Trophoblast cell (in vitro differentiated cells and primary cell): ENCODE measurements around the gene ANKRD61.

ENCODE experiments used
- DNase-seq, 2 donors: peaks; one replicate each; pipeline ENCODE4 v3.0.0-alpha.2; 2016
- H2AFZ ChIP-seq: 2 replicates; pipeline ENCODE4 v1.6.1; 2013; ENCODE audit warnings: low read length, moderate library complexity, mild to moderate bottlenecking; ENCODE audit not compliant: insufficient read depth, poor library complexity
- H2AK5ac ChIP-seq: 2 replicates; pipeline ENCODE4 v1.6.1; 2013; ENCODE audit warnings: mild to moderate bottlenecking, low read length
- H2BK120ac ChIP-seq: 2 replicates; pipeline ENCODE4 v1.6.1; 2013; ENCODE audit warnings: low read length, mild to moderate bottlenecking, moderate library complexity; ENCODE audit not compliant: insufficient read depth, poor library complexity
- H2BK12ac ChIP-seq: 2 replicates; pipeline ENCODE4 v1.6.1; 2013; ENCODE audit warnings: mild to moderate bottlenecking, low read length, moderate library complexity
- H2BK5ac ChIP-seq: 2 replicates; pipeline ENCODE4 v1.6.1; 2013; ENCODE audit warnings: low read length, low read depth, moderate library complexity, mild to moderate bottlenecking; ENCODE audit not compliant: poor library complexity
- H3K14ac ChIP-seq: 2 replicates; pipeline ENCODE4 v1.6.1; 2013; ENCODE audit warnings: mild to moderate bottlenecking, low read length
- H3K18ac ChIP-seq: 2 replicates; pipeline ENCODE4 v1.6.1; 2013; ENCODE audit warnings: mild to moderate bottlenecking, low read length
- H3K23ac ChIP-seq: 2 replicates; pipeline ENCODE4 v1.6.1; 2013; ENCODE audit warnings: low read length
- H3K27ac ChIP-seq: 2 replicates; pipeline ENCODE4 v1.5.1; 2013; ENCODE audit warnings: low read depth, mild to moderate bottlenecking, inconsistent platforms, low read length, moderate library complexity
- H3K27me3 ChIP-seq: 2 replicates; pipeline ENCODE4 v1.6.1; 2013; ENCODE audit warnings: inconsistent platforms, mild to moderate bottlenecking, low read length, moderate library complexity; ENCODE audit not compliant: insufficient read depth
- H3K36me3 ChIP-seq, 2 experiments: 1 replicate in 1 of 2; 2 replicates in 1 of 2; pipeline ENCODE4 v1.6.1; 2013; ENCODE audit warnings: low read length in 2 of 2, mild to moderate bottlenecking in 2 of 2, moderate library complexity in 1 of 2; ENCODE audit not compliant: insufficient read depth in 2 of 2, control insufficient read depth in 1 of 2
- H3K4ac ChIP-seq: 2 replicates; pipeline ENCODE4 v1.6.1; 2013; ENCODE audit warnings: low read depth, mild to moderate bottlenecking, low read length, moderate library complexity
- H3K4me1 ChIP-seq, 2 experiments: 1 replicate in 1 of 2; 2 replicates in 1 of 2; pipeline ENCODE4 v1.6.1; 2013; ENCODE audit warnings: low read length in 2 of 2, mild to moderate bottlenecking in 2 of 2, moderate library complexity in 1 of 2; ENCODE audit not compliant: insufficient read depth in 2 of 2, control insufficient read depth in 1 of 2
- H3K4me2 ChIP-seq: 2 replicates; pipeline ENCODE4 v1.6.1; 2013; ENCODE audit warnings: inconsistent platforms, mild to moderate bottlenecking, low read length, moderate library complexity
- H3K4me3 ChIP-seq: 2 replicates; pipeline ENCODE4 v1.5.1; 2013; ENCODE audit warnings: mild to moderate bottlenecking, low read depth, low read length, inconsistent platforms
- H3K79me1 ChIP-seq: one replicate; pipeline ENCODE4 v1.6.1; 2013; ENCODE audit warnings: low read length
- H3K79me2 ChIP-seq: 2 replicates; pipeline ENCODE4 v1.6.1; 2013; ENCODE audit warnings: low read length, mild to moderate bottlenecking; ENCODE audit not compliant: control insufficient read depth, insufficient read depth, poor library complexity
- H3K9ac ChIP-seq: 2 replicates; pipeline ENCODE4 v1.6.1; 2013; ENCODE audit warnings: mild to moderate bottlenecking, low read length
- H3K9me3 ChIP-seq: 2 replicates; pipeline ENCODE4 v1.6.1; 2013; ENCODE audit warnings: low read depth, mild to moderate bottlenecking, control low read depth, inconsistent platforms, low read length; ENCODE audit not compliant: insufficient read depth
- H4K12ac ChIP-seq: 2 replicates; pipeline ENCODE4 v1.6.1; 2013; ENCODE audit warnings: low read depth, mild to moderate bottlenecking, low read length, moderate library complexity
- H4K8ac ChIP-seq: 2 replicates; pipeline ENCODE4 v1.6.1; 2013; ENCODE audit warnings: low read depth, mild to moderate bottlenecking, low read length, moderate library complexity
- H4K91ac ChIP-seq: one replicate; pipeline ENCODE4 v1.6.1; 2013; ENCODE audit warnings: low read depth, mild to moderate bottlenecking, low read length, moderate library complexity
- WGBS: extraction: QIAGEN DNeasy Blood & Tissue Kit; methylation state at CpG from one replicate; pipeline ENCODE4 v1.1.7; 2013; ENCODE audit warnings: missing lambda C conversion rate; ENCODE audit not compliant: insufficient read length, insufficient coverage; ENCODE audit errors: extremely low coverage; 5-methylcytosine and 5-hydroxymethylcytosine counted together

The ANKRD61 gene

DNA sequence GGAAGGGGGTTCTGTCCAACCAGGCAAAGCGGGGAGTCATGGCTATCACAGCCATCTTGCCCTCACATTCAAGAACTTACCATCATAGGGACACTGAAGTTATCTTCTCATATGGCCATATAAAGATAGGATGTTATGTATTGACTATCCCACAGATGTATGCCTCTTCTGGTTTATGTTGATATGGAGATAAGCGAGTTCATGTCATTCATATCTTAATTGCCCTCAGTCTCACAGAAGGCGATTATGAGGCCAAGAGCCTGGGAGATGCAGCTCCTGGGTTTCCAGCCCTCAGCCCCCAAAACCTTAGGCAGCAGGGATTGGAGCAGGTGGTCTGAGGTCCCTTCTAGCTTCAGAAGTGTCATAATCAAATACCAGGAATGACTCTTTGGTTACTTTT is 8.5 kb upstream of the ANKRD61 start:
- Histone ChIP-seq H2BK120ac (no peak overlapping the region), H4K8ac (no peak overlapping the region), H3K23ac (no peak overlapping the region), H2BK12ac (no peak overlapping the region), H4K91ac (no peak overlapping the region), H3K9me3 (no peaks in the 10 kb centered on the region), H3K4ac (no peak overlapping the region), H3K4me3 (no peak overlapping the region), H2BK5ac (no peak overlapping the region), H3K18ac (no peak overlapping the region), H2AK5ac (no peak overlapping the region), H4K12ac (no peak overlapping the region), H3K79me1 (no peaks in the 10 kb centered on the region), H3K36me3 (peaks cover 51 to 69% of the 10 kb centered on the region in 2 experiments), H3K14ac (no peak overlapping the region), H3K4me1 (peaks cover 4 to 14% of the 10 kb centered on the region in 2 experiments), H3K27me3 (no peaks in the 10 kb centered on the region), H2AFZ (no peak overlapping the region), H3K4me2 (no peak overlapping the region), H3K9ac (no peak overlapping the region), H3K27ac (no peak overlapping the region), H3K79me2 (no peaks in the 10 kb centered on the region)
- DNase-seq: no peak
- no CpG with 5 or more reads among the region's 3 CpGs for whole genome bisulfite sequencing

DNA sequence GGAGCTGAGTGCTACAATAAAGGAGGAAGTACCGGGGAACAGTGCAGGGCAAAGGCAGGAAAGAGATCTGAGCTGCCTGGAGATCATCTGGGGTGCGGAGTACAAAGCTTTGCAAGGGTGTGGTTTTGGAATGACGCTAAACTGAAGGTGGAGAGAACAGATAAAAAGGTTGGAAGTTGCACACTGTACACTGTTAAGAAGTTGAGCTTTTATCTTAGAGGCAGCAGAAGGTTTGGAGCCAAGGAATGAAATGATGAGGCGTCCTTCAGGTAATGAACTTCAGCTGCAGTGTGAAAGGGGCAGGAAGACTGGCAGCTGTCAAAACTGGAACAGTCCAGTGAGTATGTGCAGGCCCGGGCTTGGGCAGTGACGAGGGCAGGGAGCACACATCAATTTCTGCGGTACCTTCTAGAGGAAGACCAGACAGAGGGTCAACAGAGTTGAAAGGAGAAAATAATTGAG is 7.2 kb upstream of the ANKRD61 start:
- no peak overlapping the region for H2BK5ac ChIP-seq
- H3K79me2 ChIP-seq: no peaks in the 10 kb centered on the region
- H4K91ac ChIP-seq: no peak overlapping the region
- no peak overlapping the region for H3K9ac ChIP-seq
- H3K9me3 ChIP-seq: no peaks in the 10 kb centered on the region
- no peak overlapping the region for H3K23ac ChIP-seq
- H3K79me1 ChIP-seq: no peaks in the 10 kb centered on the region
- no peak overlapping the region for H3K27ac ChIP-seq
- no peak overlapping the region for H3K14ac ChIP-seq
- no peak overlapping the region for H4K8ac ChIP-seq
- no peak overlapping the region for H2BK12ac ChIP-seq
- no peak overlapping the region for H2AFZ ChIP-seq
- H4K12ac ChIP-seq: no peak overlapping the region
- H3K27me3 ChIP-seq: no peaks in the 10 kb centered on the region
- no peak for DNase-seq
- WGBS: no CpG with 5 or more reads among the region's 7 CpGs
- no peak overlapping the region for H3K4me2 ChIP-seq
- H3K4me1 ChIP-seq: peaks cover 4 to 12% of the 10 kb centered on the region in 2 experiments
- no peak overlapping the region for H2BK120ac ChIP-seq
- H3K4me3 ChIP-seq: no peak overlapping the region
- no peak overlapping the region for H2AK5ac ChIP-seq
- H3K4ac ChIP-seq: no peak overlapping the region
- H3K18ac ChIP-seq: no peak overlapping the region
- peaks cover 51 to 70% of the 10 kb centered on the region in 2 experiments for H3K36me3 ChIP-seq

DNA sequence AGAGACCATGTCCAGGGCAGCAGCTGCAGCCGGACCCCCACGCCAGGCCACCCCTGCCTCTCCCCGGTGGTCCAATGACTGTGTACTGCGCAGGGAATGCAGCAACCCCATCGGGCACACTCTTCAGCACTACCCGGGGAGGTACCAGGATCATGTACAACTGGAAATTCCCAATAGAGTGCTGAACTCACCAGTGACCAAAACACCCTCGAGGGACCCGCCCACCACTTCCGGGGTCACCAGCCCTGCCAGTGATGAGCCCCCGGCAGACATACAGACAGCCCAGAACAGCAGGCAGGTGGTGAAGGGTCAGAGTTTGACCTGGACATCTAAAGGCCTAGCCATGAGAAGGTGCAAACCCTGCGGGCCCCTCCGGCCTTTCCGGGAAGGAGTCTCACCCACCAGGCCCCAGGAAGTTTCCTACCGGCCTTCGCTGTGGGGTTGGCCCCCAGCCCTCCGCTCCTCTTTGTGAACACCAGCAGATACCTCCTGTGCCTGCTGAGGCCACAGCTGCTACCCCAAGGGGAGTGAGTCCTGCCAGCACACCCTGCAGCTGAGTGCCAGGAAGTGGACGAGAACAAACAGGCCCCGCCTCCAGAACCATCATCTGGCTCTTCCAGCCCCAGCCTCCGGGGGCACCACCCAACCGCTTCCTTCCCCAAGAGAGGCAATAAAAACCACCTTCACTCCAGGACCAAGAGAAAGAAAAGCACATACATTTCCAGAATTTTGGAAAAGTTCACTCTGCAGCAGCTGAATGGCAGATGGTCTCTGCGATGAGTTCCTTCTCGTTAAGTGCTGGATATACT is 5.0 kb upstream of the ANKRD61 start:
- Histone ChIP-seq H3K4me1 (peaks cover 0 to 3% of the 10 kb centered on the region in 2 experiments), H3K4me3 (no peak overlapping the region), H3K79me2 (no peaks in the 10 kb centered on the region), H3K27ac (no peak overlapping the region), H3K4me2 (no peak overlapping the region), H2BK5ac (no peak overlapping the region), H3K14ac (no peak overlapping the region), H2AFZ (no peak overlapping the region), H4K91ac (no peak overlapping the region), H2AK5ac (no peak overlapping the region), H3K18ac (peak overlapping the region; percentile 29), H2BK12ac (peak overlapping the region; percentile 33), H4K12ac (peak overlapping the region; percentile 59), H3K36me3 (peaks cover 56 to 76% of the 10 kb centered on the region in 2 experiments), H2BK120ac (no peak overlapping the region), H3K9ac (no peak overlapping the region), H3K79me1 (no peaks in the 10 kb centered on the region), H3K23ac (no peak overlapping the region), H3K4ac (no peak overlapping the region), H4K8ac (peak overlapping the region; percentile 74), H3K9me3 (no peaks in the 10 kb centered on the region), H3K27me3 (no peaks in the 10 kb centered on the region)
- no peak for DNase-seq
- no CpG with 5 or more reads among the region's 22 CpGs for WGBS

DNA sequence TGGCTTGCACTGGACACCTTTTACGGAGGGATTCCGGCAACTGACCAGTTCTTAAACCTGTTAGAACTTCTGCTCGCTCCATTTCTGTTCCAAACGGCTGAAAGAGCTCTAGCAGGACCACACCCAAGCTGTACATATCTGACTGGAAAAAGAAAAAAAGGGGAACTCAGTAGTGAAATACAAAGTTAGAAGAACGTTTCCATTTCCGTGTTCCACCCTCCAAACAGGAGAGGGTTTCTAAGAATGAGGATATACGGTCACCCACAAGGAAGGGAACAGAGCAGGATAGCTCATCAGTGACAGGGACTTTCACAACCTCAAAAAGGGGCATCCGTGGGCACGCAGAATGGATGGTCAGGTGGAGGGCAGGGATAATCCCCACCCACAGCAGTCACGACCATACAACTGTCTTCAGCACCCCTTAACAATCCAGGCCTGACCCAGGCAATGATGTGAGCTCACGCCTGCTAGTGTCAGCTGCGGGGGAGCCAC is 4.3 kb upstream of the ANKRD61 start:
- no peaks in the 10 kb centered on the region for H3K79me1 ChIP-seq
- H3K9me3 ChIP-seq: no peaks in the 10 kb centered on the region
- H2BK5ac ChIP-seq: no peak overlapping the region
- H2BK120ac ChIP-seq: no peak overlapping the region
- no peak overlapping the region for H3K14ac ChIP-seq
- H3K9ac ChIP-seq: no peak overlapping the region
- no peak overlapping the region for H4K8ac ChIP-seq
- no peak for DNase-seq
- H3K79me2 ChIP-seq: no peaks in the 10 kb centered on the region
- no peak overlapping the region for H3K23ac ChIP-seq
- no peaks in the 10 kb centered on the region for H3K27me3 ChIP-seq
- H3K4me2 ChIP-seq: no peak overlapping the region
- H4K91ac ChIP-seq: no peak overlapping the region
- no peak overlapping the region for H3K4me3 ChIP-seq
- H3K18ac ChIP-seq: no peak overlapping the region
- H3K4me1 ChIP-seq: peaks cover 0 to 3% of the 10 kb centered on the region in 2 experiments
- H2AFZ ChIP-seq: no peak overlapping the region
- H2BK12ac ChIP-seq: no peak overlapping the region
- no peak overlapping the region for H3K27ac ChIP-seq
- peaks cover 59 to 76% of the 10 kb centered on the region in 2 experiments for H3K36me3 ChIP-seq
- no peak overlapping the region for H4K12ac ChIP-seq
- no CpG with 5 or more reads among the region's 12 CpGs for WGBS
- no peak overlapping the region for H2AK5ac ChIP-seq
- H3K4ac ChIP-seq: no peak overlapping the region
